HG03558 (cell line): Measurements from ENCODE around the gene TUBA4B.
"Not testable (repeated sequence)": the region's sequence is repeated elsewhere in the genome, so short reads cannot be mapped to it uniquely, and the experiment has no call there.

Experiments
- ATAC-seq: cut with Tn5 transposase; IDR thresholded peaks from one replicate; pipeline ENCODE4 v1.9.1; 2021; ENCODE audit warnings: moderate number of reproducible peaks; ENCODE audit not compliant: unreplicated experiment; ENCODE audit errors: extremely low read depth

TUBA4B gene

GRCh38 chr2:219308142-219309101 is 55.4 kb downstream of the TUBA4B start:
- ATAC-seq = no peak

- no peak for ATAC-seq
These were observed 56.2 kb downstream of the TUBA4B start, which contains the start of gene PTPRN for GRCh38 chr2:219309278-219309677. Gene PTPRN (minus strand): TSS chr2:219309401. CDS start chr2:219309332, 69 bp downstream.

GRCh38 chr2:219312683-219313263 is 59.7 kb downstream of the TUBA4B start:
- ATAC-seq = not testable (repeated sequence)

GRCh38 chr2:219314804-219315468 is 61.9 kb downstream of the TUBA4B start:
- ATAC-seq = no peak
